Mesenchymal stem cell (in vitro differentiated cells and primary cell): Measurements from ENCODE around the gene FUCA2.
A peak's percentile ranks its signal among the peaks of the same experiment; 100 is the strongest.

ENCODE experiments used
- DNase-seq: peaks from one replicate; pipeline ENCODE4 v3.0.0-alpha.2; 2013
- H2AFZ ChIP-seq: one replicate; pipeline ENCODE4 v1.6.1; 2013; ENCODE audit warnings: low read depth, mild to moderate bottlenecking, control low read depth, inconsistent platforms, low read length, moderate library complexity
- H2AK5ac ChIP-seq: 2 replicates; pipeline ENCODE4 v1.6.1; 2013; ENCODE audit warnings: low read length, moderate library complexity, mild to moderate bottlenecking, inconsistent platforms; ENCODE audit not compliant: severe bottlenecking
- H2BK120ac ChIP-seq: one replicate; pipeline ENCODE4 v1.6.1; 2013; ENCODE audit warnings: low read depth, mild to moderate bottlenecking, inconsistent platforms, low read length, moderate library complexity
- H2BK12ac ChIP-seq, 2 experiments: one replicate each; pipeline ENCODE4 v1.6.1; 2013; ENCODE audit warnings: inconsistent platforms in 2 of 2, low read length in 2 of 2, mild to moderate bottlenecking in 2 of 2, moderate library complexity in 2 of 2, control low read depth in 1 of 2
- H2BK15ac ChIP-seq: one replicate; pipeline ENCODE4 v1.6.1; 2013; ENCODE audit warnings: mild to moderate bottlenecking, low read depth, inconsistent platforms; ENCODE audit not compliant: poor library complexity, severe bottlenecking
- H2BK5ac ChIP-seq: 2 replicates; pipeline ENCODE4 v1.6.1; 2013; ENCODE audit warnings: low read depth, mild to moderate bottlenecking, low read length, control low read depth, inconsistent platforms; ENCODE audit not compliant: poor library complexity, severe bottlenecking
- H3K14ac ChIP-seq, 2 experiments: one replicate each; pipeline ENCODE4 v1.6.1; 2013; ENCODE audit warnings: inconsistent platforms in 2 of 2, low read length in 2 of 2, control low read depth in 1 of 2, mild to moderate bottlenecking in 1 of 2, moderate library complexity in 1 of 2
- H3K18ac ChIP-seq, 2 experiments: one replicate each; pipeline ENCODE4 v1.6.1; 2013; ENCODE audit warnings: inconsistent platforms in 2 of 2, low read length in 2 of 2, control low read depth in 1 of 2, low read depth in 1 of 2, mild to moderate bottlenecking in 1 of 2
- H3K23ac ChIP-seq, 2 experiments: one replicate each; pipeline ENCODE4 v1.6.1; 2013; ENCODE audit warnings: inconsistent platforms in 2 of 2, low read length in 2 of 2, mild to moderate bottlenecking in 2 of 2, moderate library complexity in 2 of 2, control low read depth in 1 of 2
- H3K27ac ChIP-seq: 2 replicates; pipeline ENCODE4 v1.5.1; 2013; ENCODE audit warnings: mild to moderate bottlenecking, moderate library complexity, low read length, control low read depth, inconsistent platforms; ENCODE audit not compliant: poor library complexity, severe bottlenecking
- H3K27me3 ChIP-seq, 2 experiments: 2 replicates each; pipeline versions ENCODE4 v1.6.1 to v1.7.0; 2013; ENCODE audit warnings: low read length in 2 of 2, mild to moderate bottlenecking in 2 of 2, moderate library complexity in 2 of 2, control low read depth in 1 of 2, inconsistent platforms in 1 of 2; ENCODE audit not compliant: control insufficient read depth in 1 of 2, insufficient read depth in 1 of 2
- H3K36me3 ChIP-seq, 2 experiments: 2 replicates each; pipeline versions ENCODE4 v1.6.1 to v1.7.0; 2013; ENCODE audit warnings: low read length in 2 of 2, control low read depth in 1 of 2, inconsistent platforms in 1 of 2, low read depth in 1 of 2, mild to moderate bottlenecking in 1 of 2; ENCODE audit not compliant: insufficient read depth in 2 of 2, control insufficient read depth in 1 of 2
- H3K4ac ChIP-seq, 2 experiments: one replicate each; pipeline ENCODE4 v1.6.1; 2013; ENCODE audit warnings: inconsistent platforms in 2 of 2, low read length in 2 of 2, mild to moderate bottlenecking in 2 of 2, moderate library complexity in 2 of 2, control low read depth in 1 of 2, low read depth in 1 of 2
- H3K4me1 ChIP-seq: 2 replicates; pipeline ENCODE4 v1.6.1; 2013; ENCODE audit warnings: low read depth, low read length, control low read depth; ENCODE audit not compliant: control insufficient read depth, insufficient read depth
- H3K4me2 ChIP-seq: 2 replicates; pipeline ENCODE4 v1.6.1; 2013; ENCODE audit warnings: low read length, mild to moderate bottlenecking, inconsistent platforms; ENCODE audit not compliant: poor library complexity, severe bottlenecking
- H3K4me3 ChIP-seq, 2 experiments: 2 replicates each; pipeline versions ENCODE4 v1.5.1 to v1.7.0; 2013; ENCODE audit warnings: low read length in 2 of 2, mild to moderate bottlenecking in 2 of 2, control low read depth in 1 of 2, low read depth in 1 of 2; ENCODE audit not compliant: insufficient read depth in 1 of 2
- H3K79me1 ChIP-seq: replicated peaks from 2 replicates; pipeline ENCODE4 v1.6.1; 2013; ENCODE audit warnings: mild to moderate bottlenecking, control low read depth, low read length, inconsistent platforms; ENCODE audit not compliant: poor library complexity, severe bottlenecking
- H3K9ac ChIP-seq: 2 replicates; pipeline ENCODE4 v1.7.0; 2013; ENCODE audit warnings: mild to moderate bottlenecking, low read length, moderate library complexity
- H3K9me3 ChIP-seq: 2 replicates; pipeline ENCODE4 v1.7.0; 2013; ENCODE audit warnings: mild to moderate bottlenecking, low read length; ENCODE audit not compliant: control insufficient read depth
- H4K8ac ChIP-seq: one replicate; pipeline ENCODE4 v1.6.1; 2013; ENCODE audit warnings: inconsistent platforms, mild to moderate bottlenecking, low read length, moderate library complexity
- H4K91ac ChIP-seq: one replicate; pipeline ENCODE4 v1.6.1; 2013; ENCODE audit warnings: mild to moderate bottlenecking, low read length, inconsistent platforms
- WGBS: methylation state at CpG from one replicate; pipeline ENCODE4 v1.1.7; 2013; ENCODE audit warnings: mixed read lengths; 5-methylcytosine and 5-hydroxymethylcytosine counted together

FUCA2 gene

GRCh38 chr6:143506199-143506598 is 5.3 kb downstream of the FUCA2 start:
- Histone ChIP-seq H3K9ac (no peak overlapping the region), H3K4me1 (peaks cover 6% of the 10 kb centered on the region), H3K23ac (no peak overlapping the region), H3K18ac (no peak overlapping the region), H2BK15ac (no peak overlapping the region), H3K79me1 (peaks cover 22% of the 10 kb centered on the region), H2BK12ac (no peak overlapping the region), H2AFZ (no peak overlapping the region), H3K14ac (no peak overlapping the region), H3K27ac (no peak overlapping the region), H2BK120ac (no peak overlapping the region), H3K27me3 (no peaks in the 10 kb centered on the region), H3K4ac (no peak overlapping the region), H3K4me2 (no peak overlapping the region), H3K9me3 (no peaks in the 10 kb centered on the region), H4K91ac (no peak overlapping the region), H2BK5ac (no peak overlapping the region), H2AK5ac (no peak overlapping the region), H3K36me3 (peaks cover 0 to 62% of the 10 kb centered on the region in 2 experiments), H3K4me3 (no peak overlapping the region), H4K8ac (no peak overlapping the region)
- WGBS, result 100% methylated on average over 3 of the region's 6 CpGs
- no peak for DNase-seq

- Histone ChIP-seq H3K4ac (no peak overlapping the region), H2BK15ac (no peak overlapping the region), H3K18ac (no peak overlapping the region), H2BK12ac (no peak overlapping the region), H3K79me1 (peaks cover 22% of the 10 kb centered on the region), H3K27me3 (no peaks in the 10 kb centered on the region), H2AFZ (no peak overlapping the region), H3K9ac (no peak overlapping the region), H3K4me3 (no peak overlapping the region), H3K23ac (no peak overlapping the region), H3K4me1 (peaks cover 5% of the 10 kb centered on the region), H4K8ac (no peak overlapping the region), H2BK5ac (no peak overlapping the region), H3K4me2 (no peak overlapping the region), H3K27ac (no peak overlapping the region), H2AK5ac (no peak overlapping the region), H4K91ac (no peak overlapping the region), H3K14ac (no peak overlapping the region), H3K36me3 (peaks cover 0 to 68% of the 10 kb centered on the region in 2 experiments), H3K9me3 (no peaks in the 10 kb centered on the region), H2BK120ac (no peak overlapping the region)
- 95% methylated on average over 2 of the region's 2 CpGs for WGBS
- DNase-seq, result no peak
Measured at GRCh38 chr6:143505537-143505936, 6.0 kb downstream of the FUCA2 start.

GRCh38 chr6:143505111-143505510 is 6.4 kb downstream of the FUCA2 start:
- H2AFZ ChIP-seq, result no peak overlapping the region
- H3K36me3 ChIP-seq, result peaks cover 0 to 73% of the 10 kb centered on the region in 2 experiments
- no peak overlapping the region for H2AK5ac ChIP-seq
- H3K18ac ChIP-seq, result no peak overlapping the region
- no peak overlapping the region for H2BK15ac ChIP-seq
- peaks cover 25% of the 10 kb centered on the region for H3K79me1 ChIP-seq
- H3K14ac ChIP-seq, result no peak overlapping the region
- no peak overlapping the region for H3K4ac ChIP-seq
- H2BK120ac ChIP-seq, result no peak overlapping the region
- H3K27me3 ChIP-seq, result no peaks in the 10 kb centered on the region
- WGBS, result 98% methylated on average over 5 of the region's 5 CpGs
- H3K4me2 ChIP-seq, result no peak overlapping the region
- no peak overlapping the region for H3K9ac ChIP-seq
- no peak overlapping the region for H3K23ac ChIP-seq
- no peak overlapping the region for H3K4me3 ChIP-seq
- no peak for DNase-seq
- no peaks in the 10 kb centered on the region for H3K9me3 ChIP-seq
- no peak overlapping the region for H4K91ac ChIP-seq
- H3K27ac ChIP-seq, result no peak overlapping the region
- H2BK12ac ChIP-seq, result no peak overlapping the region
- H2BK5ac ChIP-seq, result no peak overlapping the region
- H4K8ac ChIP-seq, result no peak overlapping the region
- H3K4me1 ChIP-seq, result peaks cover 3% of the 10 kb centered on the region

GRCh38 chr6:143504369-143504768 is 7.2 kb downstream of the FUCA2 start:
- Histone ChIP-seq H3K14ac (no peak overlapping the region), H3K4me3 (no peak overlapping the region), H3K23ac (no peak overlapping the region), H2BK12ac (no peak overlapping the region), H3K4me1 (peaks cover 3% of the 10 kb centered on the region), H3K4ac (no peak overlapping the region), H3K27me3 (no peaks in the 10 kb centered on the region), H2AK5ac (no peak overlapping the region), H3K4me2 (no peak overlapping the region), H3K9me3 (no peaks in the 10 kb centered on the region), H3K36me3 (peaks cover 0 to 80% of the 10 kb centered on the region in 2 experiments), H4K91ac (no peak overlapping the region), H4K8ac (no peak overlapping the region), H2AFZ (no peak overlapping the region), H3K79me1 (peaks cover 25% of the 10 kb centered on the region), H2BK5ac (no peak overlapping the region), H3K18ac (no peak overlapping the region), H2BK15ac (no peak overlapping the region), H3K27ac (no peak overlapping the region), H2BK120ac (no peak overlapping the region), H3K9ac (no peak overlapping the region)
- DNase-seq, result peak; percentile 14
- 100% methylated on average over 1 of the region's 1 CpG for WGBS
